HEK293T (cell line): ENCODE measurements around the gene TMEM135.

ENCODE experiments used
- ARNT ChIP-seq: fragments of 450-650 bp; IDR thresholded peaks from 2 replicates; pipeline ENCODE4 v1.6.1; 2017; ENCODE audit warnings: mild to moderate bottlenecking
- BHLHE40 ChIP-seq: fragments of 450-650 bp; IDR thresholded peaks from 2 replicates; pipeline ENCODE4 v1.6.1; 2016; ENCODE audit warnings: mild to moderate bottlenecking, moderate library complexity, borderline replicate concordance
- FOXK2 ChIP-seq: fragments of 450-650 bp; IDR thresholded peaks from 2 replicates; pipeline ENCODE4 v1.6.1; 2016; ENCODE audit warnings: mild to moderate bottlenecking
- HDGF ChIP-seq: fragments of 450-650 bp; IDR thresholded peaks from 2 replicates; pipeline ENCODE4 v1.6.1; 2017; ENCODE audit warnings: antibody characterized with exemption, borderline replicate concordance
- NFRKB ChIP-seq: fragments of 450-650 bp; IDR thresholded peaks from 2 replicates; pipeline ENCODE4 v1.6.1; 2016; ENCODE audit warnings: mild to moderate bottlenecking, moderate library complexity

GRCh38 chr11:87331273-87331672 is 293.5 kb downstream of the TMEM135 start:
- no peak for TF ChIP-seq FOXK2
- TF ChIP-seq NFRKB: no peak
- no peak for TF ChIP-seq HDGF
- no peak for TF ChIP-seq BHLHE40
- no peak for TF ChIP-seq ARNT
